Measurements from ENCODE around the gene CYP2D6. TPM values are rescaled to one million over a fixed set of nuclear protein-coding genes. Genes with fewer than 3 reads are reported as not detected.

Gene CYP2D6
- polyA plus RNA-seq, 3 donors, result 4.5 TPM; not detected in 2

- H3K79me2 ChIP-seq (ENCODE audit: insufficient read depth, low read length), result no peaks in the 10 kb centered on the region
- no peaks in the 10 kb centered on the region for H3K27me3 ChIP-seq (ENCODE audit: control insufficient read depth in 2 of 2, insufficient read depth in 2 of 2, low read length in 2 of 2)
- no peak overlapping the region for H3K4me3 ChIP-seq (replicated peaks in 1 of 3; ENCODE audit: low read depth in 2 of 3, low read length in 3 of 3)
- peaks cover 60% of the 10 kb centered on the region for H4K20me1 ChIP-seq (ENCODE audit: insufficient read depth, low read length)
- no peak overlapping the region for H3K4me3 Mint-ChIP-seq
- no peaks in the 10 kb centered on the region for H3K9me3 ChIP-seq (replicated peaks in 1 of 2; ENCODE audit: control insufficient read depth in 1 of 2, insufficient read depth in 1 of 2, low read length in 2 of 2)
- H3K27me3 Mint-ChIP-seq (ENCODE audit: low read depth in 3 of 3), result no peaks in the 10 kb centered on the region
- H3K9ac ChIP-seq (ENCODE audit: insufficient read depth, low read length, poor library complexity, severe bottlenecking), result no peak overlapping the region
- H3K4me1 ChIP-seq (ENCODE audit: control insufficient read depth in 1 of 2, insufficient read depth in 2 of 2, low read length in 2 of 2), result no peaks in the 10 kb centered on the region
- H3K9me3 Mint-ChIP-seq, result peaks cover 0 to 5% (median 0%) of the 10 kb centered on the region in 7 donors
- intact Hi-C loops (cut with micrococcal nuclease), result no loop called here
- H3K36me3 Mint-ChIP-seq, result peaks cover 34 to 63% of the 10 kb centered on the region in 2 donors
- WGBS (ENCODE audit: insufficient coverage), result 100% methylated on average over 6 of the region's 10 CpGs
- no peak for TF ChIP-seq CTCF (IDR thresholded peaks at IDR 0.05)
- no peak overlapping the region for H3K4me2 ChIP-seq (replicated peaks; ENCODE audit: extremely low read depth, low read length, poor library complexity, severe bottlenecking)
- H2AFZ ChIP-seq (ENCODE audit: insufficient read depth, low read depth, low read length, poor library complexity, severe bottlenecking), result no peak overlapping the region
- peak overlapping the region in 1 of 7 donors; percentile 23 for H3K27ac Mint-ChIP-seq
- peaks cover 18 to 61% of the 10 kb centered on the region in 2 donors for H3K36me3 ChIP-seq (replicated peaks in 1 of 2; ENCODE audit: control insufficient read depth in 1 of 2, insufficient read depth in 2 of 2, low read length in 2 of 2)
- no peak for DNase-seq
- no peak overlapping the region for H3K27ac ChIP-seq (ENCODE audit: low read depth in 1 of 2, low read length in 2 of 2)
- H3K4me1 Mint-ChIP-seq, result peaks cover 8% of the 10 kb centered on the region
Observed at GRCh38 chr22:42176255-42176915, 45.8 kb upstream of the CYP2D6 start.

GRCh38 chr22:42174062-42174461 lies 43.5 kb upstream of the CYP2D6 start:
- Mint-ChIP-seq H3K27ac (peak overlapping the region in 2 of 7 donors; percentile 15 to 17), H3K9me3 (peaks cover 0 to 5% (median 0%) of the 10 kb centered on the region in 7 donors), H3K4me3 (no peak overlapping the region), H3K4me1 (peaks cover 6% of the 10 kb centered on the region), H3K36me3 (peaks cover 43 to 63% of the 10 kb centered on the region in 2 donors), H3K27me3 (ENCODE audit: low read depth in 3 of 3) (no peaks in the 10 kb centered on the region)
- Histone ChIP-seq H3K4me3 (replicated peaks in 1 of 3; ENCODE audit: low read depth in 2 of 3, low read length in 3 of 3) (no peak overlapping the region), H3K36me3 (replicated peaks in 1 of 2; ENCODE audit: control insufficient read depth in 1 of 2, insufficient read depth in 2 of 2, low read length in 2 of 2) (peaks cover 16 to 71% of the 10 kb centered on the region in 2 donors), H4K20me1 (ENCODE audit: insufficient read depth, low read length) (peaks cover 51% of the 10 kb centered on the region), H3K4me1 (ENCODE audit: control insufficient read depth in 1 of 2, insufficient read depth in 2 of 2, low read length in 2 of 2) (no peaks in the 10 kb centered on the region), H3K4me2 (replicated peaks; ENCODE audit: extremely low read depth, low read length, poor library complexity, severe bottlenecking) (no peak overlapping the region), H3K79me2 (ENCODE audit: insufficient read depth, low read length) (peaks cover 4% of the 10 kb centered on the region), H3K27ac (ENCODE audit: low read depth in 1 of 2, low read length in 2 of 2) (no peak overlapping the region), H2AFZ (ENCODE audit: insufficient read depth, low read depth, low read length, poor library complexity, severe bottlenecking) (no peak overlapping the region), H3K9me3 (replicated peaks in 1 of 2; ENCODE audit: control insufficient read depth in 1 of 2, insufficient read depth in 1 of 2, low read length in 2 of 2) (no peaks in the 10 kb centered on the region), H3K27me3 (ENCODE audit: control insufficient read depth in 2 of 2, insufficient read depth in 2 of 2, low read length in 2 of 2) (no peaks in the 10 kb centered on the region), H3K9ac (ENCODE audit: insufficient read depth, low read length, poor library complexity, severe bottlenecking) (no peak overlapping the region)
- TF ChIP-seq CTCF (IDR thresholded peaks at IDR 0.05), result no peak
- intact Hi-C loops (cut with micrococcal nuclease), result no loop called here
- no peak for DNase-seq
- 50% methylated on average over 3 of the region's 4 CpGs for WGBS (ENCODE audit: insufficient coverage)

Data from CD14-positive monocyte (primary cell).